GM18526 (cell line): Measurements from ENCODE around the gene RPS3A.

Experiments used
- POLR2A ChIP-seq: IDR thresholded peaks from 3 replicates; pipeline ENCODE4 v1.6.1; 2011; ENCODE audit not compliant: insufficient read length; ENCODE audit errors: extremely low read depth

The RPS3A gene

GRCh38 chr4:151105454-151106032 is 6.1 kb downstream of the RPS3A start:
- TF ChIP-seq POLR2A: no peak

- no peak for TF ChIP-seq POLR2A
Observed at GRCh38 chr4:151107063-151107462, 7.6 kb downstream of the RPS3A start.

GRCh38 chr4:151110236-151110635 is 10.8 kb downstream of the RPS3A start:
- no peak for TF ChIP-seq POLR2A

GRCh38 chr4:151114338-151114737 is 14.9 kb downstream of the RPS3A start:
- TF ChIP-seq POLR2A: no peak

- no peak for TF ChIP-seq POLR2A
Observed at GRCh38 chr4:151114986-151115385, 15.6 kb downstream of the RPS3A start.

GRCh38 chr4:151117371-151117962 is 18.0 kb downstream of the RPS3A start:
- TF ChIP-seq POLR2A: no peak

GRCh38 chr4:151129796-151130195 is 30.4 kb downstream of the RPS3A start:
- TF ChIP-seq POLR2A: no peak

- TF ChIP-seq POLR2A: no peak
Observed at GRCh38 chr4:151133311-151133710, 33.9 kb downstream of the RPS3A start.

- no peak for TF ChIP-seq POLR2A
Observed at GRCh38 chr4:151139814-151140213, 40.4 kb downstream of the RPS3A start.

GRCh38 chr4:151142758-151143157 is 43.3 kb downstream of the RPS3A start:
- no peak for TF ChIP-seq POLR2A

- no peak for TF ChIP-seq POLR2A
Observed at GRCh38 chr4:151143162-151143561, 43.7 kb downstream of the RPS3A start.

- TF ChIP-seq POLR2A: no peak
Observed at GRCh38 chr4:151143811-151144210, 44.4 kb downstream of the RPS3A start.

GRCh38 chr4:151144329-151145072 is 45.1 kb downstream of the RPS3A start:
- TF ChIP-seq POLR2A: no peak

- TF ChIP-seq POLR2A: no peak
Observed at GRCh38 chr4:151147000-151147399, 47.6 kb downstream of the RPS3A start.

- no peak for TF ChIP-seq POLR2A
Observed at GRCh38 chr4:151148261-151148660, 48.8 kb downstream of the RPS3A start.

GRCh38 chr4:151150821-151151580 is 51.6 kb downstream of the RPS3A start:
- no peak for TF ChIP-seq POLR2A
